Activated CD4-positive, alpha-beta T cell treated with anti-CD3 and anti-CD28 coated beads, Interleukin-2, amount 50 U/mL, for 48 hours (primary cell): ENCODE data around the gene RFK.
"Not testable (repeated sequence)": the region's sequence is repeated elsewhere in the genome, so short reads cannot be mapped to it uniquely, and the experiment has no call there.

ENCODE experiments used
- DNase-seq, 2 experiments: peaks; one replicate each; pipeline ENCODE4 v3.0.0-alpha.2; 2020

Gene RFK

GRCh38 chr9:76369583-76369982, 24.6 kb downstream of the RFK start:
- no peak for DNase-seq

- no peak for DNase-seq
These were observed 28.0 kb downstream of the RFK start for GRCh38 chr9:76366275-76366674.

GRCh38 chr9:76365028-76365427, 29.2 kb downstream of the RFK start:
- no peak for DNase-seq

GRCh38 chr9:76363032-76363395, 31.2 kb downstream of the RFK start:
- no peak for DNase-seq

DNA sequence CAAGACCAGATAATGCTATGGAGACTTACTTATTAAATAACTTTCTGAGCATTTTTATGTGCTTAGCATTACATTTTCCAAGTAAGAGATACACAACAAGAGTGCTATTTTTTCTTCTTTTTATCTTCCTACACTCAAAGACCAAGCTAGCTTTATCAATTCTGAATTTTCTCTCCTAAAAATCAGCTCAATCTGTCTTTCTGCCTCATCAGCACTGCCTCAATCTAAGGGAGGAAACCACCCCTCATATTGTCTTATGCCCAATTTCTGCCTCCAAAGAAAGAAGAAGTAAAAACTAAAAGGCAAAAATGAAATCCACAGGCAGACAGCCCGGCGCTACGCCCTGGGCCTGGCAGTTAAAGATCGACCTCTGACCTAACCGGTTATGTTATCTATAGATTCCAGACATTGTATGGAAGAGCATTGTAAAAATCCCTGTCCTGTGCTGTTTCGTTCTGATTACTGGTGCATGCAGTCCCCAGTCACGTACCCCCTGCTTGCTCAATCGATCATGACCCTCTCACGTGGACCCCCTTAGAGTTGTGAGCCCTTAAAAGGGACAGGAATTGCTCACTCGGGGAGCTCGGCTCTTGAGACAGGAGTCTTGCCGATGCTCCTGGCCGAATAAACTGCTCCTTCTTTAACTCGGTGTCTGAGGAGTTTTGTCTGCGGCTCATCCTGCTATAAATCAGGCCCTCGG, 31.7 kb downstream of the RFK start:
- not testable (repeated sequence) for DNase-seq

DNA sequence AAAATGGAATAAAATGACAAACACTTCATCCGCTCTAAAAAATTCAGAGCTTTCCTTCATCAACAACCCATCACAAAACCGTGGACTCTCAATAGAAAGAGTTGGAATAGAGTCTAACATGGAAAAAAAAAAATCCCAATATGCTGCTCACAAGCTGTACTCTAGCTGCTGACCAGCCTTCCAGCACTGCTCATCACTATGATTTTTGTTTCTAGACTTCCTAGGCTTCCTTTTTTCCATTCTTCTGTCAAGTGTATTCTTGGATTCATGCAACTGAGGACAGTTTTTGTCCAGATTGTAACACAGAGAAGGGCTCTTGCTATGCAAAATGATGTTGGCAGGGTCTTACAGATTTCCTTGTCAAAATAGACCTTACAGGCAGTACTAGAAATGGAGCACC, 34.5 kb downstream of the RFK start:
- no peak for DNase-seq

- no peak for DNase-seq
These were observed 34.9 kb downstream of the RFK start for GRCh38 chr9:76359365-76359764.

- no peak for DNase-seq
These were observed 35.5 kb downstream of the RFK start for GRCh38 chr9:76358628-76359280.

DNA sequence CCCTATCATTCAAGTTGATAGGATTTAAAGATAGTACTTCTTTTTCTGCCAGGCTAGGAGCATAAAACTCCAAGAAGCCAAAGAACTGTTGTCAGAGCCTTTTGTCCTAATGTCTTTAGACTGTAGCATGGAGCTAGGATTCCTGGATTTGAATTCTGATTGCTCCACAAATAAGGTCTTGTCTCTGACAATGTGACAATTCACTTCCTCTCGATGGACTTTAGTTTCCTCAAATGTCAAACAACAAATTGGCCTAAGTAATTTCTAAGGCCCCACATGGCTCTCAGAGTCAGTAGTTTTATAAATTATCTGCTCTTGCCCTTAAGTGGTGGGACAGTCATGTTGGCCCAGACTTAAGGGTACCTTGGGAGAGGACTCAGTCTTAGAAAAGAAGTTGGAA, 36.7 kb downstream of the RFK start:
- DNase-seq: no peak

DNA sequence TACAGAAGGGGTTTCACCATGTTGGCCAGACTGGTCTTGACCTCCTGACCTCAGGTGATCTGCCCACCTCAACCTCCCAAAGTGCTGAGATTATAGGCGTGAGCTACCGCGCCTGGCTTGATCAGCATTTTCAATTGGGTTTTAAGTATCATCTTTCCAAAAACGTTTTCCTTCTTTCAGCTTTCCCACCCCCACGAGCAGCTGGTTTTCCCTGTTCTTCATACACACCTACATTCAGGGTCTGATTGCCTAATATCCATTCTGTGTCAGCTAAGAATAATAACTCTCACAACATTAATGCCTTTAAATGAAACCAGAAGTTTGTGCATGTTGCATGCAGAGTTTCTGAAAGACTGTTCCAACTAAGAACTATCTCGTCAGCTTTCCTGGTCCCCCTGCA, 38.3 kb downstream of the RFK start:
- no peak for DNase-seq

GRCh38 chr9:76354221-76354620, 40.0 kb downstream of the RFK start:
- no peak for DNase-seq

- DNase-seq: no peak
These were observed 40.9 kb downstream of the RFK start for GRCh38 chr9:76353280-76353679.

DNA sequence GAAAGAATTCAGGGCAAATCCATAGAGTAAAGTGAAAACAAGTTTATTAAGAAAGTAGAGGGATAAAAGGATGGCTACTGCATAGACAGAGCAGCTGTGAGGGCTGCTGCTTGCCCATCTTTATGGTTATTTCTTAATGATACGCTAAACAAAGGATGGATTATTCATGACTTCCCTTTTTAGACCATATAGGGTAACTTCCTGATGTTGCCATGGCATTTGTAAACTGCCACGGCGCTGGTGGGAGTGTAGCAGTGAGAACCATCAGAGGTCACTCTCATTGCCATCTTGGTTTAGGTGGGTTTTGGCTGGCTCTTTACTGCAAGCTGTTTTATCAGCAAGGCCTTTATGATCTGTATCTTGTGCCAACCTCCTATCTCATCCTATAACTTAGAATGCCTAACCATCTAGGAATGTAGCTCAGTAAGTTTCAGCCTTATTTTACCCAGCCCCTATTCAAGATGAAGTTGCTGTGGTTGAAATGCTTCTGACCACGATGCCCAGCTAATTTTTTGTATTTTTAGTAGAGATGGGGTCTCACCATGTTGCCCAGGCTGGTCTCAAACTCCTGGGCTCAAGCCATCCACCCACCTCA, 42.1 kb downstream of the RFK start:
- no peak for DNase-seq

DNA sequence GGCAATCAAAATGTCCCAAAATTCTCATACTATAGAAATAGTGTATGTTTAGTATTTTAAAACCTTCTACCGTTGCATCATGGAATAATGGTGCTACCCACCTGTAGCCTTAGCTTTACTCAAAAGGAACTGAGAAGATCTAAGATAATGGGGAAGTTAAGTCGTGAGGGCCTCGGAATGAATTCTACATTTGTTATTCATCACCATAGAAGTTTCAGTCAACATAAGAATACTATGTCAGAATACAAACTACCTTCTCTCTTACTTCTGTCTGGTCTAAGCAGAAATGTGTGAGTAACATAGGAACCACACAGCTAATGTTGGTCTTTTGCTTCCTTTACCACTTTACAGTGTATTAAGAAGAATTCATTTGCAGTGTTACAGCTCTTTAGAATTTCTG, 43.2 kb downstream of the RFK start:
- DNase-seq: no peak

GRCh38 chr9:76349865-76350264, 44.4 kb downstream of the RFK start:
- no peak for DNase-seq

DNA sequence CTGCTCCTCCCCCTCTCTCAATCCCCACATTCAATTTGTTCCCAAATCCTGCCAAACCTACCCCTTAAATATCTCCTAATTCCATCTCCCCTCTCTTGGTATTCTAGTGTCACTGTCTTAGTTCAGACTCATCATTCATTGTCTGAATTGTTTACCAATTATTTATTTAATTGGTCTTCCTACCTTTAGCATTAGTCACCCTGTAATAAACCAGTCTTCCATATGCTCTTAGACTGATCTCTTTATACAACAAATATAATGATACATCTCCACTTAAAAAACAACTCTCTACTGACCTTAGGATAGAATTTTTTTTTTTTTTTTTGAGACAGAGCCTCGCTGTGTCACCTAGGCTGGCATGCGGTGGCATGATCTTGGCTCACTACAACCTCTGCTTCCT, 51.4 kb downstream of the RFK start:
- no peak for DNase-seq

DNA sequence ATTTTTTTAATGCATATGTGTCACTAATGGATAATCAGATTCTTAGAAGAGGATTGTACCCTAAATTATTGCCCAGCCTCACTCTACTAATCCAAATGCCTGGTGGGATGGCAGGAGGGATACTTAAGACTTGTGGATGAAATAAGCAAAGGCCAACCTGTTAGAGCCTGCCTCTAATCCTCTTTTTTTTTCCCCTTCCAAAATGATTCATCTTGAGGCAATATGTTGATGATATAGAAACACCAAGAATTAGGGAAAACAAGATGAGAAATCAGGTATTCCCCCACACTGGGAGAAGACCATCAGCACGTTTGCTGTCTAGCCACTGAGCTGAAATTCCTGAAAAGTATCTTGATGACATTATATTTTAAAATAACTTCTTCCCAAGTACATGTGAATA, 52.0 kb downstream of the RFK start:
- DNase-seq: no peak

GRCh38 chr9:76341616-76342015, 52.6 kb downstream of the RFK start:
- no peak for DNase-seq

DNA sequence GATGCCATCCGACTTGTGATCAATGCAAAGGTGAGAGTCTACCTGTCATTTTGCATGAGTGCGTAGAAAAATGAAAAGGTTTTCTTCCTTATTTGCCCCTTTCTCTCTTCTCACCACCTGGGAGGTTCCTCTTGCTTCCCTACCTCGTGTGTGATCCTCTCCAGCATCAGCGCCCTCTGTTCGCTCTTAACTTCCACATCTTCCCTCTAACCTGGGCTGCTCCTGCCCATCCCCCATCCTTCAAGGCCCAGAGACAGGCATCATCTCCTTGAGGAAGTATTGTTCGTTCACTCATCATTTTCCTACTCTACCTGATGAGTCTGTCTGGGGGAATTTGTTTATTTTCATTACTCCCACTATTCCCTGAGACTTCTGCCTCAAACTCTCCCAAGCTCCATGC, 55.8 kb downstream of the RFK start:
- DNase-seq: no peak

- no peak for DNase-seq
These were observed 58.2 kb downstream of the RFK start for GRCh38 chr9:76336027-76336426.
